ENCODE measurements around the gene MITD1.
"Not testable (repeated sequence)": the region's sequence is repeated elsewhere in the genome, so short reads cannot be mapped to it uniquely, and the experiment has no call there.

The MITD1 gene

GRCh38 chr2:99158599-99158998 lies 22.3 kb downstream of the MITD1 start:
- in situ Hi-C loops (cut with HindIII; ENCODE audit: low pct_ligation_motif_present, low pct_unique_long_range_greater_than_20kb, low sequenced_read_pairs): no loop called here
- DNase-seq: no peak

- in situ Hi-C loops (cut with HindIII; ENCODE audit: low pct_ligation_motif_present, low pct_unique_long_range_greater_than_20kb, low sequenced_read_pairs): no loop called here
- no peak for DNase-seq
Observed at GRCh38 chr2:99156891-99157290, 24.0 kb downstream of the MITD1 start.

- peak; percentile 96 for DNase-seq
- in situ Hi-C loops (cut with HindIII; ENCODE audit: low pct_ligation_motif_present, low pct_unique_long_range_greater_than_20kb, low sequenced_read_pairs): no loop called here
Observed at GRCh38 chr2:99154643-99155536, 26.0 kb downstream of the MITD1 start, which contains the start of the genes LIPT1 and TSGA10. Gene LIPT1 (plus strand): TSS chr2:99154967. CDS start chr2:99161958, 6,991 bp downstream. Gene TSGA10 (minus strand): TSS chr2:99154942. CDS start chr2:99109439, 45,503 bp downstream.

- in situ Hi-C loops (cut with HindIII; ENCODE audit: low pct_ligation_motif_present, low pct_unique_long_range_greater_than_20kb, low sequenced_read_pairs): no loop called here
- peak; percentile 18 for DNase-seq
Observed at GRCh38 chr2:99153921-99154604, 26.8 kb downstream of the MITD1 start.

- in situ Hi-C loops (cut with HindIII; ENCODE audit: low pct_ligation_motif_present, low pct_unique_long_range_greater_than_20kb, low sequenced_read_pairs): no loop called here
- no peak for DNase-seq
Observed at GRCh38 chr2:99152199-99152895, 28.5 kb downstream of the MITD1 start.

- DNase-seq: no peak
- in situ Hi-C loops (cut with HindIII; ENCODE audit: low pct_ligation_motif_present, low pct_unique_long_range_greater_than_20kb, low sequenced_read_pairs): no loop called here
Observed at GRCh38 chr2:99150706-99151105, 30.2 kb downstream of the MITD1 start.

- in situ Hi-C loops (cut with HindIII; ENCODE audit: low pct_ligation_motif_present, low pct_unique_long_range_greater_than_20kb, low sequenced_read_pairs): no loop called here
- peak; percentile 96 for DNase-seq
Observed at GRCh38 chr2:99141110-99142108, 39.4 kb downstream of the MITD1 start, which contains the start of gene C2orf15. Gene C2orf15 (plus strand): TSS chr2:99141707. CDS start chr2:99150559, 8,852 bp downstream.

GRCh38 chr2:99140860-99141109 lies 40.1 kb downstream of the MITD1 start:
- no peak for DNase-seq
- in situ Hi-C loops (cut with HindIII; ENCODE audit: low pct_ligation_motif_present, low pct_unique_long_range_greater_than_20kb, low sequenced_read_pairs): no loop called here

GRCh38 chr2:99140056-99140859 lies 40.6 kb downstream of the MITD1 start:
- peak; percentile 73 for DNase-seq
- in situ Hi-C loops (cut with HindIII; ENCODE audit: low pct_ligation_motif_present, low pct_unique_long_range_greater_than_20kb, low sequenced_read_pairs): no loop called here

- DNase-seq: peak; percentile 35
- in situ Hi-C loops (cut with HindIII; ENCODE audit: low pct_ligation_motif_present, low pct_unique_long_range_greater_than_20kb, low sequenced_read_pairs): no loop called here
Observed at GRCh38 chr2:99139003-99139402, 41.9 kb downstream of the MITD1 start.

GRCh38 chr2:99135044-99135556 lies 45.8 kb downstream of the MITD1 start:
- in situ Hi-C loops (cut with HindIII; ENCODE audit: low pct_ligation_motif_present, low pct_unique_long_range_greater_than_20kb, low sequenced_read_pairs); DNase-seq: not testable (repeated sequence)

- DNase-seq: no peak
- in situ Hi-C loops (cut with HindIII; ENCODE audit: low pct_ligation_motif_present, low pct_unique_long_range_greater_than_20kb, low sequenced_read_pairs): no loop called here
Observed at GRCh38 chr2:99127981-99128380, 52.9 kb downstream of the MITD1 start.

Data from ACHN (cell line).